Glutamatergic neuron (in vitro differentiated cells): ENCODE results near the gene BTRC. TPM values are rescaled to one million over a fixed set of nuclear protein-coding genes. Genes with fewer than 3 reads are reported as not detected.

Experiments
- DNase-seq: peaks from one replicate; pipeline ENCODE4 v3.0.0; 2022
- H3K27ac Mint-ChIP-seq: one replicate; pipeline ENCODE4 v1.8.0; 2020; ENCODE audit warnings: mild to moderate bottlenecking, mixed read lengths, inconsistent platforms; ENCODE audit not compliant: unreplicated experiment
- H3K27me3 Mint-ChIP-seq: one replicate; pipeline ENCODE4 v1.8.0; 2020; ENCODE audit warnings: mild to moderate bottlenecking, moderate library complexity, mixed read lengths, inconsistent platforms; ENCODE audit not compliant: unreplicated experiment
- H3K36me3 Mint-ChIP-seq: one replicate; pipeline ENCODE4 v1.8.0; 2020; ENCODE audit warnings: mild to moderate bottlenecking, mixed read lengths, inconsistent platforms; ENCODE audit not compliant: unreplicated experiment
- H3K4me1 Mint-ChIP-seq: one replicate; pipeline ENCODE4 v1.8.0; 2020; ENCODE audit warnings: mild to moderate bottlenecking, low read depth, mixed read lengths, inconsistent platforms; ENCODE audit not compliant: unreplicated experiment
- H3K4me3 Mint-ChIP-seq: one replicate; pipeline ENCODE4 v1.8.0; 2020; ENCODE audit warnings: mild to moderate bottlenecking, mixed read lengths, inconsistent platforms; ENCODE audit not compliant: unreplicated experiment
- H3K9me3 Mint-ChIP-seq: one replicate; pipeline ENCODE4 v1.8.0; 2020; ENCODE audit warnings: mild to moderate bottlenecking, moderate library complexity, mixed read lengths, inconsistent platforms; ENCODE audit not compliant: unreplicated experiment
- total RNA-seq: library from RNA; stranded (reverse); fragmentation: NEBNext Ultra II Directional; extraction: Animal tissue kit (Norgen Biotek cat#: 25700); gene quantifications from one replicate; pipeline ENCODE4 v1.2.1, GENCODE V29; 2021; ENCODE audit not compliant: unreplicated experiment
- TF ChIP-seq, protein P1 (sequence below): fragments of 200-600 bp; sonication (generic); IDR thresholded peaks from one replicate; pipeline ENCODE4 v1.5.0; 2021; ENCODE audit not compliant: partially characterized antibody, unreplicated experiment

Gene BTRC
- total RNA-seq, 1 donor from 2014 or later = 28.9 TPM

DNA sequence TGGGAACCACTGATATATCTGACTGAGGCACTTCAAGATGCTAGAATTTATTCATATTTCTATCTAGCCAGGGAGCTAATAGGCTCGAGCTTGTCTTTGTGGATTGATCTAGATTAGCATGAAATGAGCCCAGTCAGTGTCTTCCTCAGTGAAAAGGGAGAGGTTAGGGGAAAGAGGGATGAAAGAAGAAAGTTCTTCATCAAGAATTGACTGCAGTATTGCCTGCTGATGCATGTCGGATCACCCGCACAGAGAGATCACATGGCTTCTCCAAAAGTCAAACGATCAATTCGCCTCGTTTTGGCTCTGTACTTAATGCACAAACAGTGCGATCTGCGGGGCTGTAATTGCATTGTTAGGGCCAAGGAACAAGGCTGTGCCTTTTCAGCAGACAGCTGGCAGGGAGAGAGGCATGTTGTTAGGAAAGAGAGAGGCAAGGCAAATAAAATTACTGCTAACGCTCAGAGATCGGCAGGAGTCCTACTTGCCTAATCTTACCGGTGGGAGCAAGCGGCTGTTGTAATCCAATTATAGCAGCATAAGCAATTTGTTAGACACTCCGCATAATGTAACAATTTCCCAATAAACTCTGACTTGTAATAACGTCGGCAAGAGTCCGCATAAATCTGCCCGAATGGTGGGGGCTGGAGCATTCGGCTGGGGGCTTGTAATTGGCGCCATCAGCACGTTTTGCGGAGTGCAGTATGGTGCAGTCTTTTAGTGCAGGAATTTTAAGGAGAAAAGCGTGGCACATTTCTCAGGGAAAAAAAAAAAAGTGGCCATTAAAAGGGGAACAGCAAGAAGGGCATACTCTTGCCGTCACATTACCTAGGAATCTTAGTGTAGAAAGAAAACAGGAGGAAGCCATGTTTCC, 132.0 kb downstream of the BTRC start:
- DNase-seq = peak; percentile 53
- H3K9me3 Mint-ChIP-seq = peaks cover 4% of the 10 kb centered on the region
- TF ChIP-seq, protein P1, sequence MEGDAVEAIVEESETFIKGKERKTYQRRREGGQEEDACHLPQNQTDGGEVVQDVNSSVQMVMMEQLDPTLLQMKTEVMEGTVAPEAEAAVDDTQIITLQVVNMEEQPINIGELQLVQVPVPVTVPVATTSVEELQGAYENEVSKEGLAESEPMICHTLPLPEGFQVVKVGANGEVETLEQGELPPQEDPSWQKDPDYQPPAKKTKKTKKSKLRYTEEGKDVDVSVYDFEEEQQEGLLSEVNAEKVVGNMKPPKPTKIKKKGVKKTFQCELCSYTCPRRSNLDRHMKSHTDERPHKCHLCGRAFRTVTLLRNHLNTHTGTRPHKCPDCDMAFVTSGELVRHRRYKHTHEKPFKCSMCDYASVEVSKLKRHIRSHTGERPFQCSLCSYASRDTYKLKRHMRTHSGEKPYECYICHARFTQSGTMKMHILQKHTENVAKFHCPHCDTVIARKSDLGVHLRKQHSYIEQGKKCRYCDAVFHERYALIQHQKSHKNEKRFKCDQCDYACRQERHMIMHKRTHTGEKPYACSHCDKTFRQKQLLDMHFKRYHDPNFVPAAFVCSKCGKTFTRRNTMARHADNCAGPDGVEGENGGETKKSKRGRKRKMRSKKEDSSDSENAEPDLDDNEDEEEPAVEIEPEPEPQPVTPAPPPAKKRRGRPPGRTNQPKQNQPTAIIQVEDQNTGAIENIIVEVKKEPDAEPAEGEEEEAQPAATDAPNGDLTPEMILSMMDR = no peak
- peak overlapping the region; percentile 85 for H3K27ac Mint-ChIP-seq
- no peaks in the 10 kb centered on the region for H3K36me3 Mint-ChIP-seq
- H3K4me3 Mint-ChIP-seq = peak overlapping the region; percentile 89
- peaks cover 30% of the 10 kb centered on the region for H3K4me1 Mint-ChIP-seq
- no peaks in the 10 kb centered on the region for H3K27me3 Mint-ChIP-seq

DNA sequence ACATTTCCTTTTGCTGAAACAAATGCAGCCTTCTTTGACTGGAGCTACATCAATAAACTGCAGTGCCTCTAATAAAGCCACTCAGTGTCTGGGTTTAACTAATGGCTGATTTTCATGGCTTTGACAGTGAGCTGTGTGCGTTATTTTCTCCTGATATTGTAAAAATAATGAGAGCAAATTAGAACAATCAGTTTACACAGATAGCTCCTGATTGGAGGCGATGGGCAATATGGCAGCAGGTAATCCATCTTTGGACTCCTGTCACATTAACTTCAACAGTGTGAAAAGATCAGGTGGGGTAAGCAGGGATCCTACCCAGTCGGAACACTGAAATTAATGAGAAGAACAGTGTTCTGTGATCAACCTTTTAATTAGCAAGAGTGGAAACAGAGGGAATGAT, 133.4 kb downstream of the BTRC start:
- no peak for DNase-seq
- TF ChIP-seq, protein P1 = no peak
- H3K4me1 Mint-ChIP-seq = peaks cover 30% of the 10 kb centered on the region

DNA sequence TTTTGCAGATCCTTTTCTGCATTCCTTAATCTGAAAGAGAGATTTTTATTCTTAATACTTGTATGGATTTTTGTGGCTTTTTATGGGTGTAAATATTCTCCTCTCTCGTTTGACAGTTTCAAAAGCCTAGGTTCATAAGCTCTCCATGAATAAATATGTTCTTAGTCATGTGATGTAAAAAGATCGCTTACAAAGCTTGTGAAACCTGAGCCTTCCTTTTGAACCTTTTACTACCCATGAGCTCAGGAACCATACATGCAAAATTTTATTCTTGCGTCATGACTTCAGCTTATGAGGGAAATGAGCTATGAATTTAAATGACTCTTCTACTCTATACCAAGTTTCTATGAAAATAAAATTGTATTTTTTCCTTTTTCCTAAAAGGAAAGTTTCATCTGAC, 135.4 kb downstream of the BTRC start:
- no peaks in the 10 kb centered on the region for H3K27me3 Mint-ChIP-seq
- DNase-seq = no peak
- peaks cover 34% of the 10 kb centered on the region for H3K4me1 Mint-ChIP-seq

More for the DNA sequence above, 133.4 kb downstream of the BTRC start:
- no peak overlapping the region for H3K27ac Mint-ChIP-seq
- H3K9me3 Mint-ChIP-seq = peaks cover 4% of the 10 kb centered on the region
- no peaks in the 10 kb centered on the region for H3K27me3 Mint-ChIP-seq
- no peak overlapping the region for H3K4me3 Mint-ChIP-seq
- H3K36me3 Mint-ChIP-seq = no peaks in the 10 kb centered on the region

DNA sequence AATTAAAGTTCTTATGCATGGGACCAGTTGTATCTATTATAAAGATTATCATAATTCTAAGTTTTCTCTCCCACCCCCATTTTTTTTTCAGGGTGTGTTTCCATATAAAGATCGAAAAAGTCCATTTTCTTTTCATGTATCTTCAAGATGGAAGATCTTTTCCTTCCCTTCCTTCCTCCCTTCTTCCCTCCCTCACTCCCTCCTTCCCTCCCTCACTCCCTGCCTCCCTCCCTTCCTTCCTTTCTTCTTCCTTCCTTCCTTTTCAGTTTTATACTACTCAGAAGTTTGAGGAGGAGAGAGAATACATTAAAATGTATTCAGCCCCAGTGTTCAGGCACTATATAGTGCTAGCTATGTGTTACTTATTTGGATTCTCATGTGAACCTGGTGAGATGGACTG, 136.1 kb downstream of the BTRC start:
- H3K27ac Mint-ChIP-seq = no peak overlapping the region
- DNase-seq = no peak
- TF ChIP-seq, protein P1 = no peak
- no peaks in the 10 kb centered on the region for H3K27me3 Mint-ChIP-seq
- H3K4me1 Mint-ChIP-seq = peaks cover 28% of the 10 kb centered on the region
- H3K4me3 Mint-ChIP-seq = no peak overlapping the region
- H3K9me3 Mint-ChIP-seq = peaks cover 4% of the 10 kb centered on the region
- H3K36me3 Mint-ChIP-seq = no peaks in the 10 kb centered on the region

More for the DNA sequence above, 135.4 kb downstream of the BTRC start:
- peaks cover 4% of the 10 kb centered on the region for H3K9me3 Mint-ChIP-seq
- TF ChIP-seq, protein P1 = no peak
- H3K36me3 Mint-ChIP-seq = no peaks in the 10 kb centered on the region
- no peak overlapping the region for H3K27ac Mint-ChIP-seq
- no peak overlapping the region for H3K4me3 Mint-ChIP-seq

DNA sequence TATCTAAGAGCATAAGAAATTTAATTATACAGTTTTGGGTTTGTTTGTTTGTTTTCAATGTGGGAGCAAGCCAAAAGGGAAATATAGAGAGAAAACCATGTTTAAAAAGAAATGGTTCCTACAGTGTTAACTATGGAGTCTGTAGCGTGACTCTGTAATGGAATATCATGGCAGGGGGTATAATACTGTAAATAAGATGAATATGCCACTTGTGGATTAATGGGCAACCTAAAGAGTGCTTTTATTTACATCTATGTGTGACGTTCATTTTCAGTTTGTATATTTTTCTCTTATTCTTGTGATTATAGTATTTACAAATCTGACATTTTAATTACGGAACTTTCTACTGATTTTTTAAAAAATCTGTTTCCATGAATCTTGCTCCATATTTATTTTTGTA, 138.2 kb downstream of the BTRC start:
- no peak for DNase-seq
- no peak overlapping the region for H3K4me3 Mint-ChIP-seq
- TF ChIP-seq, protein P1 = no peak
- no peaks in the 10 kb centered on the region for H3K9me3 Mint-ChIP-seq
- no peak overlapping the region for H3K27ac Mint-ChIP-seq
- no peaks in the 10 kb centered on the region for H3K36me3 Mint-ChIP-seq
- H3K4me1 Mint-ChIP-seq = peaks cover 14% of the 10 kb centered on the region
- H3K27me3 Mint-ChIP-seq = no peaks in the 10 kb centered on the region
